Keratinocyte (primary cell): ENCODE results near the gene TAB2. TPM values are rescaled to one million over a fixed set of nuclear protein-coding genes. Genes with fewer than 3 reads are reported as not detected.
A peak's percentile ranks its signal among the peaks of the same experiment; 100 is the strongest.

Source experiments
- DNase-seq: peaks from one replicate; pipeline ENCODE4 v3.0.0-alpha.2; 2011; ENCODE audit warnings: low read depth, missing footprints, low spot score
- FAIRE-seq: peaks from 2 replicates; lab custom pipeline; 2011; peaks lifted over from hg19 to GRCh38; lab: Jason Lieb, UNC
- H2AFZ ChIP-seq: 2 replicates; pipeline ENCODE4 v1.6.0; 2012; ENCODE audit warnings: low read length, control low read depth, inconsistent platforms; ENCODE audit not compliant: control insufficient read depth
- H3K27ac ChIP-seq: 2 replicates; pipeline ENCODE4 v1.5.1; 2011; ENCODE audit warnings: low read length; ENCODE audit not compliant: control insufficient read depth, insufficient read depth
- H3K27me3 ChIP-seq: 3 replicates; pipeline ENCODE4 v1.6.0; 2011; ENCODE audit warnings: low read length; ENCODE audit not compliant: control insufficient read depth, insufficient read depth; ENCODE audit errors: extremely low read depth
- H3K36me3 ChIP-seq, 2 experiments: 2 replicates in 1 of 2; 3 replicates in 1 of 2; pipeline ENCODE4 v1.5.1; 2011; ENCODE audit warnings: low read length in 2 of 2, mild to moderate bottlenecking in 1 of 2; ENCODE audit not compliant: control insufficient read depth in 2 of 2, insufficient read depth in 2 of 2; ENCODE audit errors: extremely low read depth in 1 of 2
- H3K4me1 ChIP-seq: 3 replicates; pipeline ENCODE4 v1.5.1; 2011; ENCODE audit warnings: low read length; ENCODE audit not compliant: control insufficient read depth, insufficient read depth; ENCODE audit errors: extremely low read depth
- H3K4me2 ChIP-seq: 3 replicates; pipeline ENCODE4 v1.6.0; 2011; ENCODE audit warnings: low read depth, low read length; ENCODE audit not compliant: control insufficient read depth, insufficient read depth; ENCODE audit errors: extremely low read depth
- H3K4me3 ChIP-seq, 3 experiments: fragments of 200-600 bp in 1 of 3; sonication (generic) in 1 of 3; 2 replicates in 2 of 3; 3 replicates in 1 of 3; pipeline ENCODE4 v1.5.1; 2011 to 2016; ENCODE audit warnings: low read length in 3 of 3, mild to moderate bottlenecking in 3 of 3, control low read depth in 2 of 3, inconsistent platforms in 1 of 3, low read depth in 1 of 3, mixed read lengths in 1 of 3, mixed run types in 1 of 3, moderate library complexity in 1 of 3; ENCODE audit not compliant: control insufficient read depth in 2 of 3, insufficient read depth in 2 of 3; ENCODE audit errors: extremely low read depth in 1 of 3
- H3K79me2 ChIP-seq: 2 replicates; pipeline ENCODE4 v1.6.0; 2012; ENCODE audit warnings: low read length; ENCODE audit not compliant: control insufficient read depth, insufficient read depth
- H3K9ac ChIP-seq: 3 replicates; pipeline ENCODE4 v1.6.0; 2011; ENCODE audit warnings: low read length; ENCODE audit not compliant: control insufficient read depth, insufficient read depth; ENCODE audit errors: extremely low read depth
- H3K9me1 ChIP-seq: 3 replicates; pipeline ENCODE4 v1.6.0; 2011; ENCODE audit warnings: low read length; ENCODE audit not compliant: control insufficient read depth, insufficient read depth; ENCODE audit errors: extremely low read depth
- H3K9me3 ChIP-seq: 2 replicates; pipeline ENCODE4 v1.5.1; 2012; ENCODE audit warnings: low read depth, low read length; ENCODE audit not compliant: control insufficient read depth
- H4K20me1 ChIP-seq: 3 replicates; pipeline ENCODE4 v1.6.0; 2011; ENCODE audit warnings: low read length; ENCODE audit not compliant: control insufficient read depth, insufficient read depth; ENCODE audit errors: extremely low read depth
- EZH2 ChIP-seq: IDR thresholded peaks from one replicate; pipeline ENCODE4 v1.6.1; 2012; ENCODE audit warnings: inconsistent platforms, mild to moderate bottlenecking, low read length, moderate library complexity
- dilution Hi-C: fragments of 300-500 bp; cut with MboI; formaldehyde crosslinking; loops from one replicate; pipeline ENCODE4 v1.7.0; 2020; ENCODE audit warnings: low sequenced_read_pairs; ENCODE audit not compliant: extremely low pct_ligation_motif_present
- polyA plus RNA-seq, 5 experiments: library from polyadenylated mRNA; depleted of rRNA in 3 of 5; stranded (reverse) in 3 of 5; stranded (forward) in 1 of 5; unstranded in 1 of 5; fragments of >200 nt; gene quantifications; 1 replicate in 1 of 5; 2 replicates in 3 of 5; 3 replicates in 1 of 5; pipeline versions ENCODE4 v1.2.1 to v1.2.3, GENCODE V29; 2011 to 2012; ENCODE audit warnings: missing spikeins in 2 of 5, low read depth in 1 of 5, low replicate concordance in 1 of 5
- TF ChIP-seq, protein P1 (sequence below), 3 experiments: IDR thresholded peaks in 1 of 3; conservative IDR thresholded peaks in 1 of 3; optimal IDR thresholded peaks in 1 of 3; 2 replicates in 2 of 3; 3 replicates in 1 of 3; pipeline versions ENCODE3 to v1.5.1; 2011; ENCODE audit warnings: low read length in 3 of 3, mild to moderate bottlenecking in 3 of 3, moderate library complexity in 2 of 3, control low read depth in 1 of 3, inconsistent platforms in 1 of 3; ENCODE audit not compliant: insufficient read depth in 2 of 3; ENCODE audit errors: extremely low read depth in 1 of 3

TAB2 gene
- polyA plus RNA-seq, 1 donor (not counting 4 experiments of a cell fraction or from before 2014, with no cell fraction given), result 47.5 TPM

GRCh38 chr6:149293244-149293643 is 24.3 kb upstream of the TAB2 start:
- FAIRE-seq, result peak; percentile 90
- Histone ChIP-seq H3K4me2 (peak overlapping the region; percentile 65), H3K4me1 (peaks cover 22% of the 10 kb centered on the region), H3K36me3 (no peaks in the 10 kb centered on the region), H3K79me2 (no peaks in the 10 kb centered on the region), H3K9ac (no peak overlapping the region), H3K27ac (peak overlapping the region; percentile 68), H3K4me3 (peak overlapping the region in 1 of 3 experiments; percentile 36), H3K9me3 (no peaks in the 10 kb centered on the region), H3K27me3 (no peaks in the 10 kb centered on the region), H2AFZ (no peak overlapping the region), H3K9me1 (no peaks in the 10 kb centered on the region), H4K20me1 (no peaks in the 10 kb centered on the region)
- dilution Hi-C loops, result no loop called here
- TF ChIP-seq, protein P1, sequence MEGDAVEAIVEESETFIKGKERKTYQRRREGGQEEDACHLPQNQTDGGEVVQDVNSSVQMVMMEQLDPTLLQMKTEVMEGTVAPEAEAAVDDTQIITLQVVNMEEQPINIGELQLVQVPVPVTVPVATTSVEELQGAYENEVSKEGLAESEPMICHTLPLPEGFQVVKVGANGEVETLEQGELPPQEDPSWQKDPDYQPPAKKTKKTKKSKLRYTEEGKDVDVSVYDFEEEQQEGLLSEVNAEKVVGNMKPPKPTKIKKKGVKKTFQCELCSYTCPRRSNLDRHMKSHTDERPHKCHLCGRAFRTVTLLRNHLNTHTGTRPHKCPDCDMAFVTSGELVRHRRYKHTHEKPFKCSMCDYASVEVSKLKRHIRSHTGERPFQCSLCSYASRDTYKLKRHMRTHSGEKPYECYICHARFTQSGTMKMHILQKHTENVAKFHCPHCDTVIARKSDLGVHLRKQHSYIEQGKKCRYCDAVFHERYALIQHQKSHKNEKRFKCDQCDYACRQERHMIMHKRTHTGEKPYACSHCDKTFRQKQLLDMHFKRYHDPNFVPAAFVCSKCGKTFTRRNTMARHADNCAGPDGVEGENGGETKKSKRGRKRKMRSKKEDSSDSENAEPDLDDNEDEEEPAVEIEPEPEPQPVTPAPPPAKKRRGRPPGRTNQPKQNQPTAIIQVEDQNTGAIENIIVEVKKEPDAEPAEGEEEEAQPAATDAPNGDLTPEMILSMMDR (optimal IDR thresholded peaks at IDR 0.05 in 1 of 3, IDR thresholded peaks at IDR 0.05 in 1 of 3, conservative IDR thresholded peaks at IDR 0.05 in 1 of 3; ENCODE audit: extremely low read depth in 1 of 3, insufficient read depth in 2 of 3, low read length in 3 of 3), result no peak
- TF ChIP-seq EZH2, result no peak
- peak; percentile 42 for DNase-seq

DNA sequence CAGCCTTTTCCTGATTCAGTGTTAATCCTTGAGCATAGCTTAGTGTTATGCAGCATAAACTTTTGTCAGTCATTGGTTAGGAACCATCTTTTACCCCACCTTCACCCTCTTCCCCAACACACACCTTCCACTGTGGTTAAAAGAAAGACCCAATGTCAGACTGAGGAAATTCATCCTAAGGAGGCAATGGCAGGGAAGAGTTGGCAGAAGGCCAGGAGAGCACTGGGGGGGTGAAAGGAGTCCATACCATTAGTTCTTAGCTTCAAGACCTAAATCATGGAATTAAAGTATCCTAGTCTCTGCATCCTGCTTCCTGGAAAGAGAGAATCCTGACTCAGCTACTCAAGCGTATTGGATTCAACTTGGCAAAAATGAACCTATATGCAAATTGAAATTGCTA is 16.9 kb upstream of the TAB2 start:
- H3K79me2 ChIP-seq, result no peaks in the 10 kb centered on the region
- FAIRE-seq (no peak), DNase-seq (no peak)
- TF ChIP-seq EZH2, result no peak
- TF ChIP-seq, protein P1 (optimal IDR thresholded peaks at IDR 0.05 in 1 of 3, IDR thresholded peaks at IDR 0.05 in 1 of 3, conservative IDR thresholded peaks at IDR 0.05 in 1 of 3; ENCODE audit: extremely low read depth in 1 of 3, insufficient read depth in 2 of 3, low read length in 3 of 3), result no peak
- no peaks in the 10 kb centered on the region for H4K20me1 ChIP-seq
- H2AFZ ChIP-seq, result no peak overlapping the region
- H3K9ac ChIP-seq, result no peak overlapping the region
- H3K4me3 ChIP-seq, result no peak overlapping the region
- dilution Hi-C loops, result no loop called here
- no peaks in the 10 kb centered on the region for H3K9me1 ChIP-seq
- H3K27ac ChIP-seq, result no peak overlapping the region
- no peaks in the 10 kb centered on the region for H3K27me3 ChIP-seq
- no peaks in the 10 kb centered on the region for H3K9me3 ChIP-seq
- no peaks in the 10 kb centered on the region for H3K4me1 ChIP-seq
- no peaks in the 10 kb centered on the region for H3K36me3 ChIP-seq
- no peak overlapping the region for H3K4me2 ChIP-seq
